Measurements from ENCODE around the gene HES7.

HES7 gene

GRCh38 chr17:8155231-8155995 lies 31.5 kb upstream of the HES7 start:
- DNase-seq: peak; percentile 28

- no peak for DNase-seq
Observed at GRCh38 chr17:8154608-8155155, 30.8 kb upstream of the HES7 start.

DNA sequence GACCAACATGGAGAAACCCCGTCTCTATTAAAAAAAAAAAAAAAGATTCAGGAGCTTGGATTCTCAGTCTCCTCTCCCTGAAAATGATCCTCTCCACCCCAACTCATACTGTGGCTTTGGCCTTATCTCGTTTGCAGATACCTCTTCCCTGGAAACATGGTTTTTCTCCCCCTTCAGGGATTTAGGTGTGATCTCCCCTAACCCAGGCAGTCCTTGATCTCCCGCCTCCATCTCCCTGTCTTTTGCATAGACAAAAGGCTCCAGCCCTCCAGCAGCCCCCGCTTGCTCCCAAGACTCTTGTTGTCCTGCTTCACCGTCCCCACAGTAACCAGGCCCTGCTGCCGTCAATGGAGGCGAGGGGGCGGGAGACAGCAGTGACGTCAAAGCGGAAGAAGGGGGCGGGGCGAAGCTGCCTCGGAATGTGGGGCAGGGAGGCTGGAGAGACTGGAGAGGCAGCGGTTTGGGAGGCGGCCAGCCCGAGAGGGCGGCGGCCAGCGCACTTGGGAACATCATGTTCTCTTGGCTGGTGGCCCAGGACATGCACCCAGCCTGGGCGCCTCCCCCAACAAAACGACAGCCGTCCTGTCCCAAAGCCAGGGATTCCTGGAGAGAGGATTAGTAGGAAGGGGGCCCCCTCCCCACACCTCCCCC lies 30.2 kb upstream of the HES7 start:
- DNase-seq: peak; percentile 78

DNA sequence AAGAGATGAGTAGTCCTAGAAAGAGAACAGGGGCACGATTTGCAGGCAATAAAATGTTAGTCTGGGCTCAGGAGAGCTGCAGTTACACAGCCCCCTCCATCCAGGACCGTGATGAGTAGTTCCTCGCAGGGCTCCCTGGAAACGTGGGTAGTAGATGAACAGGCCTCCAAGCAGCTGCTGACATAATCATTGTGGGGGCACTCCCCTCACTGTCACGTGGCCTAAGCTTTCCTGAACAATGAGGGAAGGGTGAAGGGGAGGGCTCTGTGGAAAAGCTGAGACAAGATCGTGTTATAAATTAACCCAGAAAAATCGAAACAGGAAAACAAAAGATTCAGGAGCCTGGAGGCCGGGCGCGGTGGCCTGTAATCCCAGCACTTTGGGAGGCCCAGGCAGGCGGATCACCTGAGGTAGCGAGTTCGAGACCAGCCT lies 29.6 kb upstream of the HES7 start:
- DNase-seq: peak; percentile 29

DNA sequence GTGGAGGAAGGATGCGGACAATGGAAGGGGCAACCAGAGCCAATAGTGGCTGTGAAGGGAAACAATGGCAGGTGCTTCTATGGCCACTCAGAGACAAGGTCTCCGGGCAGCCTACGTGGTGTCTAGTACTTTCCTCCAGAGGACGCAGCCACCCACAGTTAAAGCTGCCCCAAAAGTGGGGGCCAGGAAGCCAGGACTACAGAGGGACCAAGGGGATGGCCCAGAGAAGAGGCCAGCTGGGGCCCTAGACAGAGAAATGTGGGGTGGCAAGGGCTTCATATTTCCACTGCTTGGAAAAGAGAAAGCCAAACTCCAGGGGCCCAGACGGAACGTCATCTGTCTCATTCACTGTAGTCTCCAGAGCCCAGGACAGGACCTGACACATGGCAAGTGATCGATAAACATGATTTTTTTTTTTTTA lies 29.1 kb upstream of the HES7 start:
- DNase-seq: peak; percentile 27

DNA sequence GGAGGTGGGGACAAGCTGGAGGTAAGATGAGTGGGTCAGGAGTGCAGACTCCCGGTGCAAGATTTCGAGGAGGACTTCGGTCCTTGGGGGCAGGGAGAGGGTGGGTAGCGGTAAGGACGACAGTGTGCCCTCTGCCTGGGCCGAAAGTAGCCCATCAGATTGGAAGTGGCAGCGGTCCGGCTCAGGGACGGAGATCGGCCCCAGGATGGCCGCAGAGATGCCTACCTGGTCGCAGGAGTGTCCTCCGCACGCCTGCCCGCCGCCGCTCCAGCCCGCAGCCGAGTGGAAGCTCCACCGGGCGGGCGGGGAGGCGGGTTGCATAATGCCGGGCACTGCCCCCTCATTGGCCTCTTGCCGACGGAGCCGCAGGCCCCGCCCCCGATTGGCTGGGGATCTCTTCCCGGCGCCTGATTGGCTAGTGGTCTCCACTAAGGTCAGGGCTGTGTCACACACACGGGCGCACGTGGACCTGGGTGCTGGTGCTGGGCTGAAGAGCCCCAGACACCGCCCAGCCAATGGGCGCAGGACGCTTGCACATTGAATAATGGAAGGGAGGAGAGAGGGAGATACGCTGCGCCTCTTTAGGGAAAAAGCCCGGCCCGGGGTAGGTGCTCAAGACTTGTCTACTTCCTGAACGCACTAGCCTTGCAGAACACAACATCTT lies 28.3 kb upstream of the HES7 start, which contains the start of gene PER1:
TSS of gene PER1 (minus strand) at position 293 of the 664 bp plus-strand sequence. CDS start 1,698 bp downstream, outside the sequence.
- DNase-seq: peak; percentile 89

GRCh38 chr17:8151641-8152111 lies 27.8 kb upstream of the HES7 start:
- peak; percentile 39 for DNase-seq

GRCh38 chr17:8151120-8151640 lies 27.3 kb upstream of the HES7 start:
- peak; percentile 84 for DNase-seq

GRCh38 chr17:8150194-8151119 lies 26.6 kb upstream of the HES7 start:
- no peak for DNase-seq

- DNase-seq: no peak
Observed at GRCh38 chr17:8149419-8150193, 25.7 kb upstream of the HES7 start.

DNA sequence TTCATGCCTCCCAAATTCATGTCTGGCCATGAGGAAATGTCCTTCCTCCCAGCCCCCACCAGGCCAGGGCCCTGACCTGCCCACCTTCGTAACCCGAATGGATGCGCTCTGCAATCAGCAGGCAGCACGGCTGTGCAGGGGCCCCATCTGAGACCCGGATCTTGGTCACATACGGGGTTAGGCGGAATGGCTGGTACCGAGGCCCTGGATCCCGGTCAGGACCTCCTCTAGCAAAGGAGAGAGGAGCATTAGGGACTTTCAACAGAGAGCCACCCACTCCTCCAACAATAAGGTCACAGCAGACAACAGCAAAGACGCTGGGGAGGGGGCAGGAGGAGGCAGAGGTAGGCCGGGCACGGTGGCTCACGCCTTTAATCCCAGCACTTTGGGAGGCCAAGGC lies 24.7 kb upstream of the HES7 start:
- no peak for DNase-seq

GRCh38 chr17:8147805-8148404 lies 24.0 kb upstream of the HES7 start:
- DNase-seq: no peak

- peak; percentile 27 for DNase-seq
Observed at GRCh38 chr17:8147141-8147804, 23.4 kb upstream of the HES7 start.

DNA sequence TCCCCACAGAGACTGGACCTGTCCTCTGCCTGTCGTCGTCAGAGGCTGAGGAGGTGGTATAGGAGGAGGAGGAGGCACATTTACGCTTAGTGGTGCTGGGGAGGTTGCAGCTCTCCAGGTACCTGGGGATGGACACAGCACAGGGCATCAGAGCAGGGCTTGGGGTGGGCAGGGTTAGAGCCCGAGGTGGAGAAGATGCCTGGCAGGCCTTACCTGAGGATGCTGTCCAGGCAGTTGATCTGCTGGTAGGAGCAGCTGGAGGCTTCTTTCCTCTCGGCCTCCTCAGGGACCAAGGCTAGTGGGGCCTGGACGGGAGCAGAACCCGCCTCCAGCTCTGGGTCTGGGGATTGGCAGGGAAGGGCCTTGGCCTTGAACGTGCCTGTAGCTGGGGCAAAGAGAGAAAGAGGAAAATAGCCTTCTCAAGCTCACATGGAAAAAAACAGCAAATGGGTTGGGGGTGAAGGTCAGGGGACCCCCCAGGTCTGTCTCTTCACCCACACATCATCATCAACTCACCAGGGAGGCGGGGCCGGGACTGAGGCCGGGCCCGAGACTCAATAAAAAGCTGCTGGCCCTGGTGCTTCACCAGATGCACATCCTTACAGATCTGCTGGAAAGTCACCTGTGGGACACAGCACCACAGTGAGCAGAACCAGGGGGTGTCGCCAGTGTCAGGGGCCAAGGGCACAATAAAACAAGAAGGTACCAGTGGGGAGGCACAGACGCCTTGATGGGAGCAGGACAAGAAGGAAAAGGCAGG lies 22.7 kb upstream of the HES7 start:
- peak; percentile 25 for DNase-seq

DNA sequence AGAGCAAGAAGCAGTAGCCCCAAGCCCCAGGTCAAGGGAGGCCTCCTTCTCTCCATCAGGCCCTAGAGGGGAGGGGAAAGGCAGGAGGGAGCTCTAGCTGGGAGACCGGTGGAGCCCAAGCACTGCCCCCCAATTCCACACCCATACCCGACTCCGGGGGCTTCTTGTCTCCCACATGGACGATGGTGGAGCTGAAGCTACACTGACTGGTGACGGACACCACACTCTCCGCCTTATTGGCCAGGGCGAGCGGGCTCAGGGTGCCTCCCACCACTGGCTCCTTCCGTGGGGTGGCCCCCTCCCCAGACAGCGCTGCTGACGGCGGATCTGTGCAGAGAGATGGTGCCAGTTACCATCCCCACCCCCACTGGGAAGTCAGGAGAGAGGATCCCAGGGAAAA lies 21.9 kb upstream of the HES7 start:
- no peak for DNase-seq

GRCh38 chr17:8144401-8145231 lies 20.7 kb upstream of the HES7 start:
- peak; percentile 25 for DNase-seq

- no peak for DNase-seq
Observed at GRCh38 chr17:8143581-8144400, 19.9 kb upstream of the HES7 start.
